Neural progenitor cell (in vitro differentiated cells): ENCODE results near the gene SLC2A9. TPM values are rescaled to one million over a fixed set of nuclear protein-coding genes. Genes with fewer than 3 reads are reported as not detected.

Source experiments
- DNase-seq: peaks from one replicate; pipeline ENCODE4 v3.0.0-alpha.2; 2016; ENCODE audit warnings: low spot score
- H2AFZ ChIP-seq: fragments of 200-600 bp; sonication (generic); replicated peaks from 2 replicates; pipeline ENCODE4 v1.6.1; 2016; ENCODE audit warnings: antibody characterized with exemption
- H3F3A ChIP-seq: fragments of 200-600 bp; sonication (generic); 2 replicates; pipeline ENCODE4 v1.6.1; 2016; ENCODE audit warnings: antibody characterized with exemption, low read depth
- H3K27ac ChIP-seq: fragments of 200-600 bp; sonication (generic); 2 replicates; pipeline ENCODE4 v1.5.1; 2016; ENCODE audit warnings: mild to moderate bottlenecking
- H3K27me3 ChIP-seq: fragments of 200-600 bp; sonication (generic); 2 replicates; pipeline ENCODE4 v1.6.1; 2016; ENCODE audit warnings: mild to moderate bottlenecking, moderate library complexity
- H3K36me3 ChIP-seq: fragments of 200-600 bp; sonication (generic); 2 replicates; pipeline ENCODE4 v1.5.1; 2016
- H3K4me1 ChIP-seq: fragments of 200-600 bp; sonication (generic); 2 replicates; pipeline ENCODE4 v1.6.1; 2016; ENCODE audit warnings: mixed run types
- H3K4me2 ChIP-seq: fragments of 200-600 bp; sonication (generic); 2 replicates; pipeline ENCODE4 v1.6.1; 2016
- H3K4me3 ChIP-seq: fragments of 200-600 bp; sonication (generic); 2 replicates; pipeline ENCODE4 v1.5.1; 2016
- H3K79me2 ChIP-seq: fragments of 200-600 bp; sonication (generic); 2 replicates; pipeline ENCODE4 v1.6.1; 2016; ENCODE audit warnings: low read depth
- H3K9ac ChIP-seq: fragments of 200-600 bp; sonication (generic); 2 replicates; pipeline ENCODE4 v1.6.1; 2016
- H3K9me3 ChIP-seq: fragments of 200-600 bp; sonication (generic); 2 replicates; pipeline ENCODE4 v1.5.1; 2016; ENCODE audit warnings: low read depth
- H4K20me1 ChIP-seq: fragments of 200-600 bp; sonication (generic); 2 replicates; pipeline ENCODE4 v1.6.1; 2016; ENCODE audit warnings: low read depth
- H3K27ac Mint-ChIP-seq: 3 replicates; pipeline ENCODE4 v1.8.0; 2021; ENCODE audit warnings: mixed read lengths
- H3K27me3 Mint-ChIP-seq: 2 replicates; pipeline ENCODE4 v1.8.0; 2022; ENCODE audit warnings: low read depth, mild to moderate bottlenecking, inconsistent platforms, moderate library complexity, mixed read lengths; ENCODE audit not compliant: insufficient read depth
- H3K36me3 Mint-ChIP-seq: 3 replicates; pipeline ENCODE4 v1.8.0; 2021; ENCODE audit warnings: mixed read lengths
- H3K4me1 Mint-ChIP-seq: 3 replicates; pipeline ENCODE4 v1.8.0; 2021; ENCODE audit warnings: mixed read lengths
- H3K4me3 Mint-ChIP-seq: 3 replicates; pipeline ENCODE4 v1.8.0; 2021; ENCODE audit warnings: mild to moderate bottlenecking, moderate library complexity, mixed read lengths
- H3K9me3 Mint-ChIP-seq: 3 replicates; pipeline ENCODE4 v1.8.0; 2020; ENCODE audit warnings: mixed read lengths
- EZH2 ChIP-seq: fragments of 200-600 bp; sonication (generic); IDR thresholded peaks from 2 replicates; pipeline ENCODE4 v1.6.1; 2017; ENCODE audit warnings: antibody characterized with exemption, mild to moderate bottlenecking, moderate library complexity
- EZH2phosphoT487 ChIP-seq: fragments of 200-600 bp; sonication (generic); IDR thresholded peaks from 2 replicates; pipeline ENCODE4 v1.6.1; 2017; ENCODE audit warnings: antibody characterized with exemption
- total RNA-seq: library from RNA; depleted of rRNA; stranded (reverse); fragments of >200 nt; gene quantifications from 2 replicates; pipeline ENCODE4 v1.2.3, GENCODE V29; 2015; ENCODE audit warnings: low replicate concordance
- TF ChIP-seq, protein P1 (sequence below): fragments of 200-600 bp; sonication (generic); IDR thresholded peaks from 2 replicates; pipeline ENCODE4 v1.5.1; 2017; ENCODE audit warnings: antibody characterized with exemption, mild to moderate bottlenecking

The SLC2A9 gene
- total RNA-seq, 1 donor from 2014 or later = not detected

DNA sequence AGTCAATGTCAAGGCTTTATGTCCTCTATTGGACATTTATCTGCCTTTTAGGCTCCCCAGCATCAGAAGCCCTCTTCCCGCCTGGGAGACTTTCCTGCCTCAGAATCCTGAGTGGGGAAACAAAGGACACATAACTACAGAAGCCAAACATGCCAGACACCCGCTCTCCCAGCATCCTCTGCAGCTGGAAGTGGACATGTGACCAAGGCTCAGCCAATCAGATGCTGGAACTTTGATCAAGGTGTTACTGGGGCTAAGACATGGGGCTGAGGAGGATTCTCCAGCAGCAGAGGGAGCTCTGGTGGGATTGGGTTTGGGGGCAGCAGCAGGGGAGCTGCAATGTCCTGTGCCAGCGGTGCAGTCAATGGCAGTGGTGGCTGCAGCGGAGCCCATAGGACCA is 19.5 kb downstream of the SLC2A9 start:
- Mint-ChIP-seq H3K4me3 (no peak overlapping the region), H3K27ac (no peak overlapping the region)
- no peak for DNase-seq

DNA sequence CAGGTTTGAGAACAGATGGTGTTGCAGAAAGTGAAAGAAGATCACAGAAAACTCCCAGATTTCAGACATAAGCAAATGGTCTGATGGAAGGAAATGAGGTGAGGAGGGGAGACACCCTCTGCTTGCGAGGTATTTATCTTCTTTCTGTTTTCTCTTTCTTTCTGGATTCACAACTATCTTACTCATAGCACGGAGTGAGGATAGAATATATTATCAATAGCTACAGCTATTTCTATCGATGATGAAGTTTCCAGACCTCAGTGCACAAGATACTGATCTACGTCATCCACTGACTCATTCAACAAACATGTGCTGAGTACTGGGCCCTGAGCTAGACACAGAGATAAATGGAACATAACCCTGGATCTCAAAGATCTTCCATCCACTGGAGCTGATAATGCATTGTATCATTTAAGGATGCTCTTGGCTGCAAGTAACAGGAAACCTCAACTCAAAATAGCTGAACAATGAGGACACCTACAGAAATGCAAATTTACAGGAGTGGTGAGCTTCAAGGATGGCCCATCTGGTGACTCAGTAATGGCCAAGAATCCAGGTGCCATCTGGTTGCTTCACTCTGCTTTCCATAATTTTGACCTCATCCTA is 21.2 kb downstream of the SLC2A9 start:
- DNase-seq = no peak
- TF ChIP-seq EZH2 (no peak), EZH2phosphoT487 (no peak)
- TF ChIP-seq, protein P1, sequence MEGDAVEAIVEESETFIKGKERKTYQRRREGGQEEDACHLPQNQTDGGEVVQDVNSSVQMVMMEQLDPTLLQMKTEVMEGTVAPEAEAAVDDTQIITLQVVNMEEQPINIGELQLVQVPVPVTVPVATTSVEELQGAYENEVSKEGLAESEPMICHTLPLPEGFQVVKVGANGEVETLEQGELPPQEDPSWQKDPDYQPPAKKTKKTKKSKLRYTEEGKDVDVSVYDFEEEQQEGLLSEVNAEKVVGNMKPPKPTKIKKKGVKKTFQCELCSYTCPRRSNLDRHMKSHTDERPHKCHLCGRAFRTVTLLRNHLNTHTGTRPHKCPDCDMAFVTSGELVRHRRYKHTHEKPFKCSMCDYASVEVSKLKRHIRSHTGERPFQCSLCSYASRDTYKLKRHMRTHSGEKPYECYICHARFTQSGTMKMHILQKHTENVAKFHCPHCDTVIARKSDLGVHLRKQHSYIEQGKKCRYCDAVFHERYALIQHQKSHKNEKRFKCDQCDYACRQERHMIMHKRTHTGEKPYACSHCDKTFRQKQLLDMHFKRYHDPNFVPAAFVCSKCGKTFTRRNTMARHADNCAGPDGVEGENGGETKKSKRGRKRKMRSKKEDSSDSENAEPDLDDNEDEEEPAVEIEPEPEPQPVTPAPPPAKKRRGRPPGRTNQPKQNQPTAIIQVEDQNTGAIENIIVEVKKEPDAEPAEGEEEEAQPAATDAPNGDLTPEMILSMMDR = no peak
- Histone ChIP-seq H3K4me2 (no peak overlapping the region), H3K27me3 (no peaks in the 10 kb centered on the region), H4K20me1 (no peaks in the 10 kb centered on the region), H3K27ac (no peak overlapping the region), H3F3A (no peaks in the 10 kb centered on the region), H2AFZ (no peak overlapping the region), H3K4me1 (no peaks in the 10 kb centered on the region), H3K36me3 (no peaks in the 10 kb centered on the region), H3K9me3 (no peaks in the 10 kb centered on the region), H3K9ac (no peak overlapping the region), H3K79me2 (no peaks in the 10 kb centered on the region), H3K4me3 (no peak overlapping the region)
- Mint-ChIP-seq H3K27ac (no peak overlapping the region), H3K4me1 (no peaks in the 10 kb centered on the region), H3K4me3 (no peak overlapping the region), H3K27me3 (no peaks in the 10 kb centered on the region), H3K9me3 (no peaks in the 10 kb centered on the region), H3K36me3 (no peaks in the 10 kb centered on the region)

More for the DNA sequence above, 19.5 kb downstream of the SLC2A9 start:
- H3K9me3 ChIP-seq = no peaks in the 10 kb centered on the region
- H3K4me3 ChIP-seq = no peak overlapping the region
- no peak overlapping the region for H3K9ac ChIP-seq
- no peak overlapping the region for H3K27ac ChIP-seq
- no peaks in the 10 kb centered on the region for H3K4me1 Mint-ChIP-seq
- H3K36me3 Mint-ChIP-seq = no peaks in the 10 kb centered on the region
- no peaks in the 10 kb centered on the region for H3K79me2 ChIP-seq
- H2AFZ ChIP-seq = no peak overlapping the region
- H3K4me1 ChIP-seq = no peaks in the 10 kb centered on the region
- no peaks in the 10 kb centered on the region for H3K36me3 ChIP-seq
- no peaks in the 10 kb centered on the region for H3K9me3 Mint-ChIP-seq
- no peak overlapping the region for H3K4me2 ChIP-seq
- no peaks in the 10 kb centered on the region for H3F3A ChIP-seq
- no peaks in the 10 kb centered on the region for H3K27me3 ChIP-seq
- H3K27me3 Mint-ChIP-seq = no peaks in the 10 kb centered on the region
- H4K20me1 ChIP-seq = no peaks in the 10 kb centered on the region
- TF ChIP-seq, protein P1 = no peak
- TF ChIP-seq EZH2phosphoT487 = no peak
- TF ChIP-seq EZH2 = no peak

DNA sequence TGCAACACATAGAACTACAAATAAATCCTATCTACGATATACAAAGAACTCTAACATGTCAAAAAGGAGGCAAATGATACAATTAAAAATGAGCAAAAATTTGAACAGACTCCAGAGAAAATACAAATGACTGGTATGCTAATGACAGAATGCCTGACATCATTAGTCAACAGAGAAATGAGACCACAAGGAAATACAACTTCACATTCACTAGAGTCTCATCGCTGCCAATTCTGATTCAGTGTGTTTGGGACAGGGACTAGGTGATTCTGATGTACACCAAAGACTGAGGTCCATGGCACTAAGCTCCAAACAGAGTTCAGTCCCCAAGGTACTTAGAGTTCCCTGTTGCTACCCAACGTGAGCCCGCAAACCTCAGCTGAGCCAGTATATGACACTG is 23.4 kb downstream of the SLC2A9 start:
- Mint-ChIP-seq H3K4me1 (no peaks in the 10 kb centered on the region), H3K9me3 (peaks cover 6% of the 10 kb centered on the region), H3K4me3 (no peak overlapping the region), H3K27me3 (no peaks in the 10 kb centered on the region), H3K36me3 (no peaks in the 10 kb centered on the region), H3K27ac (no peak overlapping the region)
- TF ChIP-seq EZH2 = no peak
- no peak for TF ChIP-seq EZH2phosphoT487
- TF ChIP-seq, protein P1 = no peak
- Histone ChIP-seq H3K36me3 (no peaks in the 10 kb centered on the region), H3K79me2 (no peaks in the 10 kb centered on the region), H3K9ac (no peak overlapping the region), H4K20me1 (no peaks in the 10 kb centered on the region), H2AFZ (no peak overlapping the region), H3K4me2 (no peak overlapping the region), H3K27me3 (no peaks in the 10 kb centered on the region), H3F3A (no peaks in the 10 kb centered on the region), H3K4me1 (no peaks in the 10 kb centered on the region), H3K27ac (no peak overlapping the region), H3K9me3 (no peaks in the 10 kb centered on the region), H3K4me3 (no peak overlapping the region)
- DNase-seq = no peak
